Left lobe of liver (tissue), 2 donors: ENCODE results near the gene SMPD3. TPM values are rescaled to one million over a fixed set of nuclear protein-coding genes. Genes with fewer than 3 reads are reported as not detected.

Experiments used
- ATAC-seq: fragments of 200-7000 bp; cut with Tn5 transposase; one replicate; pipeline ENCODE4 v1.9.1; 2020; ENCODE audit warnings: mild to moderate bottlenecking, moderate library complexity
- DNase-seq: peaks from one replicate; pipeline ENCODE4 v3.0.0-alpha.2; 2020; ENCODE audit warnings: low spot score
- total RNA-seq: library from RNA; stranded (reverse); gene quantifications from one replicate; pipeline ENCODE4 v1.2.1, GENCODE V29; 2021
- donor health status: DM: no; HTN: no; CAD: no; lungs with moderate emphysema.
- donor health status: DM: no; HTN: yes; CAD: no.

Gene SMPD3
- total RNA-seq, 1 donor from 2014 or later: 32.7 TPM

- DNase-seq: no peak
- no peak for ATAC-seq
Observed at GRCh38 chr16:68343137-68343536, 105.2 kb downstream of the SMPD3 start.

DNA sequence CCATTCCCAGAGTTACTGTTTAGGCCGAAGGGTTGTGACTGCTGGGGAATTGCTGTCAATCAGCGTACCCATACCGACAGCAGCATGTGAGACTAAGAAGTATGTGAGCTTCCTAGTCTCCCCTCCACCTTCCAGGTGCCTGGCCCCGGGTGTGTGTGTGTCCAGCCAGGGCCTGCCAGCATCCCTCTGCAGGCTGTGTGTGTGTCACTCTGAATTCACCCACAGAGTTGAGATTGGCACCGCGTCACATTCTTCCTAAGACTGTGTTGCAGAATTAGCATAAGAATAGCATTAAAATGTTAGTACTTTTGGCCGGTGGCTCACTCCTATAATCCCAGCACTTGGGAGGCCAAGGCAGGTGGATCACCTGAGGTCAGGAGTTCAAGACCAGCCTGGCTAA is 105.7 kb downstream of the SMPD3 start:
- DNase-seq: no peak
- ATAC-seq: no peak

DNA sequence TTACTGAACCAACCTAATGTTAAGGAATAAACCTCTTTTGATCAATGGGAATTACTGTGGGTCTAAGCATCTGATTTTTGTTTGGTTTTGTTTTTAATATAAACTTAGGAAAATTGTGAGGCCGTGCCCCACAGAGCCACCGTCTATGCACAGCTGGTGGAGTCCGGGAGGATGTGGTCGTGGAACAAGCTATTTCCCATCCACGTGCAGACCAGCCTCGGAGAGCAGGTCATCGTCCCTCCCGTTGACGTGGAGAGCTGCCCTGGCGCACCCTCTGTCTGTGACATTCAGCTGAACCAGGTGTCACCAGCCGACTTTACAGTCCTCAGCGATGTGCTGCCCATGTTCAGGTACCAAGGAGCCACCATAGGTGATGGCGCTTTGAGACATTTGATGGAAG is 109.1 kb downstream of the SMPD3 start:
- ATAC-seq (no peak), DNase-seq (no peak)

- ATAC-seq (no peak), DNase-seq (no peak)
Observed at GRCh38 chr16:68338326-68339119, 109.8 kb downstream of the SMPD3 start.

DNA sequence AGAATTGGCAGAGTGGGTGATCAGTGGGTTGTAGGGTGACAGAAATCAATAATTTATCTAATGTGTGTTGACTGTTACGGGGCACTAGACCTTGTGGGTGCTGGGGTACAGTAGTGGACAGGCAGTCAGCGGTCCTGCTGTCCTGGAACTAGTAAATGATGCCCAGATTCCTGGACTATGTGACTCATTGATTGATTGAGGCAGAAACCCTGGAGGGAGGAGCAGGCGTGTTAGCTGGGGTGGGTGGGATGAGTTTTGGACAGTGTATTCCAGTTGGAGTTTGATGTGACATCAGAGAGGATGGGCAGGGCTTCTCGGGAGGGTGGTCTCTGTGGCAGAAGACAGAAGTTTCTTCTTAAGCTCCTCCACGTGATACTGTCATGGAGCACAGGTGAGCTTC is 113.1 kb downstream of the SMPD3 start:
- ATAC-seq (peak; percentile 22), DNase-seq (no peak)

DNA sequence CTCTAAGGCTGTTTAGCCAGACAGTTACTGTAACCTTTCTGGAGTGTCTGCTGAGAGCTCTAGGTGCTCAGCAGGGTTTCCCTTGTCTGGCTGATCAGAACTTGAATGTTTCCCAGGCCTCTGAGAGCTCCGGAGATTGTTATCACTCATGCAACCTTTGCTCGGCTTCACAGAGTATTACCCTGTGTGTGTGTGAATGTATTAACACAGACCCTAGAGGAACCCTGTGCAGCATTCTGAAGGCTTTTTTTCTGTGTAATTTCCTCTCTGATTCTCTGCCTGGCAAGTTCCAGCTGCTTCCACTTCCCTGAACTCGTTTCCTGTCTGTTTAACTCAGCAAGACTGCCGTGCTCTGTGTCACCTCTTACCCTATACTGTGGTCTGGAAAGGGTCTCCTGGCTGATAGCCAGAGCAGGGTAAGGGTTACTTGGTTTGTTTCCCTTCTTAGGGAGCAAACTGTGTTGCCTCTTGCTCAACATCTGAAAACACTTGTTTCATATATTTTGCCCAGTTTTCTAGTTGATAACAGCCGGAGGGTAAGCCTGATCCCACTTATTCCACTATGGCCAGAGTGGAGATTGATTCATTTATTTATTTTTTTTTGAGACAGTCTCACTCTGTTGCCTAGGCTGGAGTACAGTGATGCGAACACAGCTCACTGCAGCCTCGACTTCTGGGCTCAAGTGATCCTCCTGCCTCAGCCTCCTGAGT is 115.7 kb downstream of the SMPD3 start:
- peak; percentile 74 for ATAC-seq
- DNase-seq: peak; percentile 61

DNA sequence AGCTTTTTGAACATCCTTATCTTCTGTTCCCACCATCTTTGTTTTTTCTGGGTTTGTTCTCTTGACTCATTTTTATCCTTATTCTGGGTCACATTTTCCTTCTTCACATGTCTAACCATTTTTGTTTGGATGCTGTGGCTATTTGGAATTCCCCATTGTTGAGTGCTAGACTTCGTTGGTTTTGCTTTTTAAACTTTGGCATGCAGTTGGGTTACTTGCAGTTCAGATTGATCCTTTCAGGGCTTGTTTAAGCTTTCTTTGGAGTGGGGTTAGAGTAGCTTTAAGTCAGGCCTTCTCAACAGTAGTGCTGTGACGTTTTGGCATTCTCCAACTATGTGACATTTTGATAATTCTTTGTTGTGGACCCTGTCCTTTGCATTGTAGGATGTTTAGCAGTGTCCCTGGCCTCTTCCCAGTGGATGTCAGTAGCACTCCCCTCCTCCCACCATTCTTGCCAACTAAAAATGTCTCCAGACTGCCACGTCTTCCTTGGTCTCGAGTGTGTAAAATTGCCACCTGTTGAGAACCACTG is 116.4 kb downstream of the SMPD3 start:
- ATAC-seq: peak; percentile 35
- DNase-seq: no peak

GRCh38 chr16:68328860-68329390 is 119.4 kb downstream of the SMPD3 start:
- ATAC-seq (no peak), DNase-seq (no peak)

- peak; percentile 79 for DNase-seq
- peak; percentile 93 for ATAC-seq
Observed at GRCh38 chr16:68328151-68328859, 120.0 kb downstream of the SMPD3 start.

GRCh38 chr16:68324780-68325357 is 123.4 kb downstream of the SMPD3 start:
- no peak for ATAC-seq
- DNase-seq: no peak

- DNase-seq (no peak), ATAC-seq (no peak)
Observed at GRCh38 chr16:68324336-68324735, 124.0 kb downstream of the SMPD3 start.

DNA sequence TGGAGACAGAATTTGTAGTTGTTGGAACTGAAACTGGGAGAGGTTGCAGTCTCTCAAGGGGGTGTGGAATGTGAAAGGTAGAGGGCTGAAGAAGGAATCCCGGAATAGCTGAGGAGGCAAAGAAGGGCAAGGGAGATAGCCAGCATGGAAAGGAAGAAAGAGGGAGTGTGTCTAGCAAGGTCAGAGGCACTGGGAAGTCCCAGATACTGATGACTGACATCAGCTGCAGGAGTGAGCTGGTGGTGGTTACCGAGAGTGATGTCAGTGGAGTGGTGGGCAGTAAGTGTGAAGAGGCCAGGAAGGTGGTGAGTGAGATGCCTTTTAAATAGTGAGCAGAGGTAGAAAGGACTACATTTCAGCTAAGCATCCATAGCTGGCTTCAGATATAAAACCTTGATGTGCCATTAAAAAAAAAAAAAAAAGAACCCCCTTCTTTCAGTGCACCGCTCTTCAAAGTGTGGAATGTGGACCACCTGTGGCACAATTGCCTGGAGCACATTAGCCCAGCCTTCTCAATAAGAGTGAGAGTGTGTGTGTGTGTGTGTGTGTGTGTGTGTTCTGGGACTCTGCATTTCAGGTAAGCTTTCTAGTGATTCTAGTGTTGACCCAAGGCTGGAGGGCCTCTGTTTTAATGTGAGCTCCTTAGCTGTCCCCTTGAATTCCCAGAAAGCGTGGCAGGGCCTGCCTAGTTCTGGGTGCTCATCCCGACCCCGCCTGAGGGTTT is 129.0 kb downstream of the SMPD3 start:
- no peak for ATAC-seq
- no peak for DNase-seq

- ATAC-seq (no peak), DNase-seq (no peak)
Observed at GRCh38 chr16:68313116-68313515, 135.2 kb downstream of the SMPD3 start.

DNA sequence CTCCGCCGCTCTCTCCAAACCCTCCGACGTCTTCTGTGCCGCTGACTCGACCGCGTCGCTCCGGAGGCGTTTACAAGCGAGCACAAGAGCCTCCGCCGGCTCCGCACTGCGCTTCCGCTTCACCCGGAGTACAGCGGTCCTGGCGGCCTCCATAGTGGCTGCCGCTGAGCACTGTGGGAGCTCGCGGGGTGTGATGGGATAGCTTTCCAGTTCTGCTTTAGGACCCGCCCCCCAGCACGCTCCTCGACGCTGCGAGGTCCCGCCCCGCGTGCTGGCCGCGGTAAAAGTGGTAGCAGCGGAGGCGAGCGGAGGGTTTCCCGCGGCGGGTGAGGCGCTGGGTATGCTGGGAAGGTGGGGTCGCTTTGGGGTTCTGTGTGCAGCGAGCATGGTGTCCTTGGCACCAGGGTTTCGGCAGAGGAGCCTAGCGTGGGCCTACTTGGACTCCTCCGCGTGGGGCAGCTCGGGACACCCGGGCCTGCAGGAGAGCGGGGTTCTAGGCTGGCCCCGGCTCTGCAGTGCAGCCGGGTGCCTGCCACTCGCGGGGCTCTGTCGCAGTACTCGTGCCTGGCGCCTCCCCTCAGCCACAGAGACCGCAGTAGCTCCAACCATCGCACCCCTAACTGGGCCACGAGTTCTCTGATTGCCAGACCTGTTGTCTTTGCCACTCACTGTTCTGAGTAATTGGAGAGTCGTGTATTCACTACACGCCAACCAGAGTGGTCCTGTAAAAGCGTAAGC is 137.4 kb downstream of the SMPD3 start, which contains the start of the genes PRMT7 and SLC7A6OS:
TSS of gene PRMT7 (plus strand) at position 246 of the 738 bp plus-strand sequence. CDS start 4,961 bp downstream, outside the sequence.
TSS of gene SLC7A6OS (minus strand) at position 173 of the 738 bp plus-strand sequence. CDS start at position 153, 20 bp downstream.
- ATAC-seq: peak; percentile 99

DNA sequence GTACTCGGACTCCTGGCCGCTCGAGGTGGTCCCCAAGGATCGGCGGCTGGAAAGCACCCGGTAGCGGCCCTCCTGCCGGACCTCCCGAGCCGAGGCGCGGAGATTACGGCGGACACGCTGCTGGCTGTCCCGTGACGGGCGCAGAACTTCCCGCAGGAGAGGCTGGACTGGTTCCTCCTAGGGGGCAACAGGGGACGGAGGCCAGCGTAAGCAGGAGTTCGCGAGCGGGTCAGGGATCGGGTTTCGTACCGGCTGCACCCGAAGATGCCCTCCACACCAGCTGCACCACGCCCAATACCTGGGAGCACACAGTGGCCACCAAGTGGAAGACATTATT is 137.9 kb downstream of the SMPD3 start:
- ATAC-seq (peak; percentile 61), DNase-seq (no peak)

More for the DNA sequence above, 137.4 kb downstream of the SMPD3 start, which contains the start of the genes PRMT7 and SLC7A6OS:
- peak; percentile 95 for DNase-seq

DNA sequence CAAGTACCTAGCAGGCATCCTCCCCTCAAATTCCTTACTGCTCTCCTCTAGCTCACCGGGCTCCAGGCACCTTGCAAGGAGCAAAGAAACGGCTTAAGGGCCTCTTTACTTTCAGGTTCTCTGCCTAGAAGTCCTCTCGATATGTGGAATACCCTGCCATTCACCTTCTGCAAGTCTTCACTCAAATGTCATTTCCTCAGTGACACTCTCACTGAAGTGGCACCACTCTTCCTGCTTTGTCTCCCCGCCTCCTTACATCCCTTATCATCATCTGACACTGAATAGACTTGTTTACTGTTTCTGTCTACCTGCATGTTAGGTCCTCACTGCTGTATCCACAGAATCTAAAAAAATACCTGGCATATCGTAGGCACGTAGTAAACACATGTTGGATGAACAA is 138.5 kb downstream of the SMPD3 start:
- ATAC-seq: no peak
- DNase-seq: no peak
